Upper lobe of left lung (tissue), 6 donors: ENCODE data around the gene STK10. TPM values are rescaled to one million over a fixed set of nuclear protein-coding genes. Genes with fewer than 3 reads are reported as not detected.

Experiments
- ATAC-seq, 2 donors: fragments of 200-7000 bp; cut with Tn5 transposase; one replicate each; pipeline ENCODE4 v1.9.1; 2022; ENCODE audit warnings: mild to moderate bottlenecking in 2 of 2, moderate library complexity in 2 of 2; ENCODE audit not compliant: low FRiP score in 2 of 2
- DNase-seq, 2 donors: peaks; one replicate each; pipeline ENCODE4 v3.0.0-alpha.2; 2019 to 2020
- H3K27ac ChIP-seq, 4 donors: fragments of 200-600 bp; sonication (generic); one replicate each; pipeline ENCODE4 v1.5.1; 2016 to 2019
- H3K27me3 ChIP-seq, 4 donors: fragments of 200-600 bp; sonication (generic); one replicate each; pipeline ENCODE4 v1.5.1; 2017 to 2019
- H3K36me3 ChIP-seq, 4 donors: fragments of 200-600 bp; sonication (generic); one replicate each; pipeline ENCODE4 v1.5.1; 2016 to 2019
- H3K4me1 ChIP-seq, 4 donors: fragments of 200-600 bp; sonication (generic); one replicate each; pipeline ENCODE4 v1.5.1; 2018 to 2019
- H3K4me3 ChIP-seq, 4 donors: fragments of 200-600 bp; sonication (generic); one replicate each; pipeline ENCODE4 v1.5.1; 2017 to 2019; ENCODE audit warnings: mild to moderate bottlenecking in 2 of 4, moderate library complexity in 1 of 4
- H3K9me3 ChIP-seq, 4 donors: fragments of 200-600 bp; sonication (generic); one replicate each; pipeline ENCODE4 v1.5.1; 2018 to 2019
- CTCF ChIP-seq, 6 experiments: fragments of 450-650 bp in 4 of 6; fragments of 200-600 bp in 2 of 6; sonication (generic) in 2 of 6; IDR thresholded peaks; one replicate each; pipeline ENCODE4 v1.5.1; 2016 to 2019; ENCODE audit warnings: antibody characterized with exemption in 6 of 6
- EP300 ChIP-seq, 4 donors: sonication (generic); formaldehyde crosslinking; IDR thresholded peaks; one replicate each; pipeline ENCODE4 v1.5.1; 2017; ENCODE audit warnings: antibody characterized with exemption in 4 of 4, control low read depth in 2 of 4
- POLR2A ChIP-seq, 4 donors: fragments of 450-650 bp; IDR thresholded peaks; one replicate each; pipeline ENCODE4 v1.5.1; 2016 to 2017; ENCODE audit warnings: antibody characterized with exemption in 4 of 4, mild to moderate bottlenecking in 2 of 4
- POLR2AphosphoS5 ChIP-seq, 2 donors: sonication (generic); formaldehyde crosslinking; IDR thresholded peaks; one replicate each; pipeline ENCODE4 v1.5.1; 2017; ENCODE audit warnings: antibody characterized with exemption in 2 of 2
- WGBS, 2 donors: methylation state at CpG; one replicate each; pipeline ENCODE4 v1.1.5; 2017 to 2018; 5-methylcytosine and 5-hydroxymethylcytosine counted together
- total RNA-seq, 6 donors: library from RNA; depleted of rRNA in 4 of 6; stranded (reverse); fragments of >200 nt in 4 of 6; gene quantifications; one replicate each; pipeline versions ENCODE4 v1.1.0 to v1.2.1, GENCODE V29; 2016 to 2021
- donor health status: DM: no; HTN: no; CAD: no; lungs with moderate emphysema.
- donor health status: DM: no; HTN: yes; CAD: no; lungs with severe emphysema.

Gene STK10
- total RNA-seq, 6 donors from 2014 or later = 50.6 to 170 (median 60.5) TPM

- peak overlapping the region; percentile 71 to 90 (median 85) for H3K27ac ChIP-seq
- H3K36me3 ChIP-seq = no peaks in the 10 kb centered on the region
- H3K4me3 ChIP-seq = peak overlapping the region in 2 of 4 donors; percentile 19 to 27
- peak in 1 of 2 donors; percentile 57 for DNase-seq
- TF ChIP-seq EP300 (IDR thresholded peaks at IDR 0.05) (no peak), POLR2AphosphoS5 (IDR thresholded peaks at IDR 0.05) (peak; percentile 39 to 44), POLR2A (IDR thresholded peaks at IDR 0.05) (peak in 1 of 4 donors; percentile 7), CTCF (IDR thresholded peaks at IDR 0.05) (no peak)
- no peaks in the 10 kb centered on the region for H3K27me3 ChIP-seq
- no peaks in the 10 kb centered on the region for H3K9me3 ChIP-seq
- peak; percentile 57 to 58 for ATAC-seq
- H3K4me1 ChIP-seq = peaks cover 55 to 69% (median 58%) of the 10 kb centered on the region in 4 donors
- 34 to 49% methylated on average over 15 to 18 of the region's 18 CpGs for WGBS, 2 donors
These were observed 8.7 kb downstream of the STK10 start for GRCh38 chr5:172178991-172179989.

- Histone ChIP-seq H3K4me3 (peak overlapping the region in 1 of 4 donors; percentile 3), H3K27ac (peak overlapping the region; percentile 71 to 90 (median 85)), H3K36me3 (no peaks in the 10 kb centered on the region), H3K9me3 (no peaks in the 10 kb centered on the region), H3K4me1 (peaks cover 51 to 77% (median 65%) of the 10 kb centered on the region in 4 donors), H3K27me3 (no peaks in the 10 kb centered on the region)
- peak in 1 of 2 donors; percentile 43 for DNase-seq
- WGBS, 2 donors = 26 to 66% methylated on average over 6 to 18 of the region's 18 CpGs
- TF ChIP-seq CTCF (IDR thresholded peaks at IDR 0.05) = no peak
- TF ChIP-seq POLR2A (IDR thresholded peaks at IDR 0.05) = no peak
- TF ChIP-seq EP300 (IDR thresholded peaks at IDR 0.05) = no peak
- no peak for TF ChIP-seq POLR2AphosphoS5 (IDR thresholded peaks at IDR 0.05)
- ATAC-seq = no peak
These were observed 9.6 kb downstream of the STK10 start for GRCh38 chr5:172178301-172178987.

- Histone ChIP-seq H3K4me3 (no peak overlapping the region), H3K27ac (peak overlapping the region in 1 of 4 donors; percentile 90), H3K4me1 (peaks cover 57 to 77% (median 68%) of the 10 kb centered on the region in 4 donors), H3K27me3 (no peaks in the 10 kb centered on the region), H3K36me3 (no peaks in the 10 kb centered on the region), H3K9me3 (no peaks in the 10 kb centered on the region)
- peak in 1 of 2 donors; percentile 37 for DNase-seq
- ATAC-seq = no peak
- WGBS, 2 donors = 61 to 84% methylated on average over 7 of the region's 7 CpGs
- TF ChIP-seq POLR2A (IDR thresholded peaks at IDR 0.05) (no peak), EP300 (IDR thresholded peaks at IDR 0.05) (no peak), CTCF (IDR thresholded peaks at IDR 0.05) (no peak), POLR2AphosphoS5 (IDR thresholded peaks at IDR 0.05) (no peak)
These were observed 10.8 kb downstream of the STK10 start for GRCh38 chr5:172177176-172177575.

GRCh38 chr5:172175263-172175719 lies 12.7 kb downstream of the STK10 start:
- H3K27me3 ChIP-seq = no peaks in the 10 kb centered on the region
- peak overlapping the region; percentile 48 to 90 (median 82) for H3K27ac ChIP-seq
- ATAC-seq = peak; percentile 72 to 82
- H3K9me3 ChIP-seq = no peaks in the 10 kb centered on the region
- peaks cover 0 to 3% (median 0%) of the 10 kb centered on the region in 4 donors for H3K36me3 ChIP-seq
- H3K4me1 ChIP-seq = peaks cover 55 to 81% (median 70%) of the 10 kb centered on the region in 4 donors
- 12 to 41% methylated on average over 4 to 6 of the region's 7 CpGs for WGBS, 2 donors
- peak; percentile 82 to 85 for DNase-seq
- TF ChIP-seq EP300 (IDR thresholded peaks at IDR 0.05) = no peak
- peak in 1 of 4 donors; percentile 5 for TF ChIP-seq POLR2A (IDR thresholded peaks at IDR 0.05)
- peak; percentile 7 to 59 for TF ChIP-seq POLR2AphosphoS5 (IDR thresholded peaks at IDR 0.05)
- no peak for TF ChIP-seq CTCF (IDR thresholded peaks at IDR 0.05)
- H3K4me3 ChIP-seq = peak overlapping the region in 3 of 4 donors; percentile 27 to 37 (median 31)
